Gastroesophageal sphincter (tissue), 4 donors: Measurements from ENCODE around the gene MGST3. TPM values are rescaled to one million over a fixed set of nuclear protein-coding genes. Genes with fewer than 3 reads are reported as not detected.
"Not testable (repeated sequence)": the region's sequence is repeated elsewhere in the genome, so short reads cannot be mapped to it uniquely, and the experiment has no call there.

Experiments
- ATAC-seq: fragments of 150-250 bp; one replicate; pipeline ENCODE4 v1.9.1; 2016; ENCODE audit warnings: mild to moderate bottlenecking, moderate library complexity
- H3K27ac ChIP-seq, 4 donors: fragments of 200-600 bp; sonication (generic) in 3 of 4; 1 replicate in 3 of 4; 2 replicates in 1 of 4; pipeline ENCODE4 v1.5.1; 2016 to 2019
- H3K27me3 ChIP-seq: fragments of 200-600 bp; sonication (generic); one replicate; pipeline ENCODE4 v1.5.1; 2019
- H3K36me3 ChIP-seq, 2 donors: fragments of 200-600 bp; sonication (generic); one replicate each; pipeline ENCODE4 v1.5.1; 2019; ENCODE audit warnings: control low read depth in 1 of 2
- H3K4me1 ChIP-seq, 3 donors: fragments of 200-600 bp; sonication (generic); 1 replicate in 2 of 3; 2 replicates in 1 of 3; pipeline ENCODE4 v1.5.1; 2016 to 2019; ENCODE audit warnings: control low read depth in 2 of 3
- H3K4me3 ChIP-seq, 2 donors: fragments of 200-600 bp; sonication (generic); one replicate each; pipeline ENCODE4 v1.5.1; 2019; ENCODE audit warnings: mild to moderate bottlenecking in 1 of 2, moderate library complexity in 1 of 2
- H3K9me3 ChIP-seq, 3 donors: fragments of 200-600 bp; sonication (generic); one replicate each; pipeline ENCODE4 v1.5.1; 2017 to 2019; ENCODE audit warnings: control low read depth in 2 of 3
- CTCF ChIP-seq, 4 experiments: fragments of 200-600 bp in 2 of 4; fragments of 450-650 bp in 2 of 4; sonication (generic) in 1 of 4; IDR thresholded peaks; one replicate each; pipeline ENCODE4 v1.5.1; 2017 to 2019; ENCODE audit warnings: antibody characterized with exemption in 4 of 4, mild to moderate bottlenecking in 2 of 4, moderate library complexity in 2 of 4
- EP300 ChIP-seq: sonication (generic); formaldehyde crosslinking; IDR thresholded peaks from one replicate; pipeline ENCODE4 v1.6.1; 2017; ENCODE audit warnings: antibody characterized with exemption, mild to moderate bottlenecking
- POLR2A ChIP-seq, 2 donors: fragments of 450-650 bp; IDR thresholded peaks; one replicate each; pipeline ENCODE4 v1.6.1; 2017; ENCODE audit warnings: antibody characterized with exemption in 2 of 2, mild to moderate bottlenecking in 2 of 2, moderate library complexity in 1 of 2
- POLR2AphosphoS5 ChIP-seq: sonication (generic); formaldehyde crosslinking; IDR thresholded peaks from one replicate; pipeline ENCODE4 v1.6.1; 2017; ENCODE audit warnings: antibody characterized with exemption
- WGBS, 2 donors: methylation state at CpG; one replicate each; pipeline ENCODE4 v1.1.5; 2018; ENCODE audit warnings: low coverage in 1 of 2; 5-methylcytosine and 5-hydroxymethylcytosine counted together
- total RNA-seq, 4 donors: library from RNA; depleted of rRNA; stranded (reverse); fragments of >200 nt; gene quantifications; one replicate each; pipeline ENCODE4 v1.1.0, GENCODE V29; 2016

The MGST3 gene
- total RNA-seq, 4 donors from 2014 or later, result 190 to 236 (median 230) TPM

- Histone ChIP-seq H3K4me3 (peak overlapping the region; percentile 53 to 72), H3K9me3 (no peaks in the 10 kb centered on the region)
- WGBS, 2 donors, result 34 to 52% methylated on average over 5 to 8 of the region's 8 CpGs
These were observed 66.5 kb downstream of the MGST3 start for GRCh38 chr1:165697491-165697880.

GRCh38 chr1:165697881-165698760, 67.1 kb downstream of the MGST3 start, which contains the start of gene ALDH9A1:
Gene ALDH9A1, minus strand, starts transcription at chr1:165698562. Its CDS starts 4 bp downstream, at chr1:165698558.
- Histone ChIP-seq H3K9me3 (no peaks in the 10 kb centered on the region), H3K4me1 (peaks cover 0 to 37% (median 11%) of the 10 kb centered on the region in 3 donors), H3K4me3 (peak within 1 kb of the TSS; percentile 53 to 72), H3K27ac (peak within 1 kb of the TSS; percentile 66 to 97 (median 90)), H3K27me3 (no peaks in the 10 kb centered on the region), H3K36me3 (peaks cover 0 to 9% of the 10 kb centered on the region in 2 donors)
- ATAC-seq, result peak; percentile 97
- WGBS, 2 donors, result 0 to 1% methylated on average over 13 to 14 of the region's 65 CpGs
- TF ChIP-seq EP300 (no peak), POLR2AphosphoS5 (peak; percentile 86), POLR2A (IDR thresholded peaks at IDR 0.05) (peak; percentile 71 to 77), CTCF (IDR thresholded peaks at IDR 0.05) (peak in 2 of 4 experiments; percentile 25 to 55)

More at GRCh38 chr1:165697491-165697880, 66.5 kb downstream of the MGST3 start:
- Histone ChIP-seq H3K27ac (peak overlapping the region; percentile 66 to 97 (median 90)), H3K27me3 (no peaks in the 10 kb centered on the region), H3K4me1 (peaks cover 0 to 37% (median 11%) of the 10 kb centered on the region in 3 donors), H3K36me3 (peaks cover 0 to 9% of the 10 kb centered on the region in 2 donors)
- TF ChIP-seq CTCF (IDR thresholded peaks at IDR 0.05) (no peak), EP300 (no peak), POLR2AphosphoS5 (no peak), POLR2A (IDR thresholded peaks at IDR 0.05) (no peak)
- no peak for ATAC-seq

GRCh38 chr1:165698761-165699052, 67.7 kb downstream of the MGST3 start:
- Histone ChIP-seq H3K4me3 (peak overlapping the region; percentile 53 to 72), H3K9me3 (no peaks in the 10 kb centered on the region), H3K27ac (peak overlapping the region; percentile 66 to 97 (median 90)), H3K4me1 (peaks cover 0 to 37% (median 11%) of the 10 kb centered on the region in 3 donors), H3K27me3 (no peaks in the 10 kb centered on the region), H3K36me3 (peaks cover 0 to 6% of the 10 kb centered on the region in 2 donors)
- ATAC-seq, result no peak
- no peak for TF ChIP-seq CTCF (IDR thresholded peaks at IDR 0.05)
- no peak for TF ChIP-seq EP300
- TF ChIP-seq POLR2AphosphoS5, result no peak
- TF ChIP-seq POLR2A (IDR thresholded peaks at IDR 0.05), result no peak
- 0% methylated on average over 4 to 5 of the region's 7 CpGs for WGBS, 2 donors

GRCh38 chr1:165699577-165699976, 68.5 kb downstream of the MGST3 start:
- no peak for ATAC-seq
- H3K27ac ChIP-seq, result no peak overlapping the region
- H3K4me1 ChIP-seq, result peaks cover 0 to 35% (median 11%) of the 10 kb centered on the region in 3 donors
- TF ChIP-seq CTCF (IDR thresholded peaks at IDR 0.05) (no peak), EP300 (no peak), POLR2A (IDR thresholded peaks at IDR 0.05) (no peak), POLR2AphosphoS5 (no peak)
- H3K36me3 ChIP-seq, result no peaks in the 10 kb centered on the region
- WGBS, 2 donors, result 89 to 100% methylated on average over 2 of the region's 3 CpGs
- no peaks in the 10 kb centered on the region for H3K9me3 ChIP-seq
- peaks cover 5% of the 10 kb centered on the region for H3K27me3 ChIP-seq
- no peak overlapping the region for H3K4me3 ChIP-seq

GRCh38 chr1:165701922-165702321, 70.9 kb downstream of the MGST3 start:
- not testable (repeated sequence) for H3K9me3 ChIP-seq, H3K27ac ChIP-seq, H3K4me3 ChIP-seq, ATAC-seq, H3K36me3 ChIP-seq
- 72 to 82% methylated on average over 2 to 6 of the region's 7 CpGs for WGBS, 2 donors
- Histone ChIP-seq H3K27me3 (peaks cover 17% of the 10 kb centered on the region), H3K4me1 (peaks cover 0 to 16% (median 6%) of the 10 kb centered on the region in 3 donors)
